Measurements from ENCODE around the gene PRRT4. TPM values are rescaled to one million over a fixed set of nuclear protein-coding genes. Genes with fewer than 3 reads are reported as not detected.

PRRT4 gene
- polyA plus RNA-seq, result 0.73 TPM
- long read RNA-seq, donor 1, result 0 reads
- long read RNA-seq, donor 2, result 0 reads
- long read RNA-seq, donor 3, result 0 reads
- long read RNA-seq, donor 4, result 0 reads
- long read RNA-seq, donor 5, result 0 reads
- long read RNA-seq, donor 6, result 0 reads
- long read RNA-seq, donor 7, result 0 reads
- long read RNA-seq, donor 8, result 0 reads
- long read RNA-seq, donor 9, partial matches to known transcripts, result 0 of 1 reads
- long read RNA-seq, donor 9, other reads (novel, unspliced or antisense), result 0 of 1 reads
- long read RNA-seq, donor 10, result 0 reads
- long read RNA-seq, donor 11, result 0 reads

- Histone ChIP-seq H3K27ac (ENCODE audit: low read length) (no peak within 1 kb of the TSS), H3K9me3 (ENCODE audit: control insufficient read depth, low read depth, low read length) (no peaks in the 10 kb centered on the region), H3K4me3 (ENCODE audit: low read length) (peak within 1 kb of the TSS; percentile 39), H3K27me3 (ENCODE audit: control insufficient read depth, insufficient read depth, low read length) (peaks cover 72% of the 10 kb centered on the region), H3K36me3 (ENCODE audit: control insufficient read depth, insufficient read depth, low read length) (no peaks in the 10 kb centered on the region), H3K4me1 (ENCODE audit: control insufficient read depth, insufficient read depth, low read length) (peaks cover 6% of the 10 kb centered on the region)
- peak in 1 of 2 donors; percentile 45 for DNase-seq
- WGBS (ENCODE audit: insufficient coverage, low lambda C conversion rate), result no CpG with 5 or more reads among the region's 88 CpGs
Measured at GRCh38 chr7:128361411-128362379, at the start of gene PRRT4. PRRT4 (minus strand) TSS chr7:128361690.

DNA sequence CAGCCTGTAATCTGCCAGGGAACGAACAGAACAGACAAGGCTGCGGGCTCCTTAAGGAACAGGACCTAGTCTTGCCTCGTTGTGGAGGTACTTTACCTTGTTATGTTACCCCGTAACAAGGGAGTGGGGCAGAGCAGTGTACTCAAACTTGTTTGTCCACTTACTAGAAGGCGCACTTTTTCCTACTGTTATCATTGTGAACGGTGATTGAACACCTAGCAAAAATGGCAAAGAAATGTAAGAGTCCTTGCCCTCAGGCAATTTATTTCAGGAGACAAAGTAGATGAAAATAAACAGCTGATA is 48.9 kb upstream of the PRRT4 start:
- H3K9me3 ChIP-seq (ENCODE audit: control insufficient read depth, low read depth, low read length), result no peaks in the 10 kb centered on the region
- peak in 1 of 2 donors; percentile 37 for DNase-seq
- peaks cover 9% of the 10 kb centered on the region for H3K4me1 ChIP-seq (ENCODE audit: control insufficient read depth, insufficient read depth, low read length)
- peak overlapping the region; percentile 73 for H3K4me3 ChIP-seq (ENCODE audit: low read length)
- no peaks in the 10 kb centered on the region for H3K36me3 ChIP-seq (ENCODE audit: control insufficient read depth, insufficient read depth, low read length)
- H3K27me3 ChIP-seq (ENCODE audit: control insufficient read depth, insufficient read depth, low read length), result peaks cover 21% of the 10 kb centered on the region
- WGBS (ENCODE audit: insufficient coverage, low lambda C conversion rate), result no CpG with 5 or more reads among the region's 6 CpGs
- H3K27ac ChIP-seq (ENCODE audit: low read length), result peak overlapping the region; percentile 57

DNA sequence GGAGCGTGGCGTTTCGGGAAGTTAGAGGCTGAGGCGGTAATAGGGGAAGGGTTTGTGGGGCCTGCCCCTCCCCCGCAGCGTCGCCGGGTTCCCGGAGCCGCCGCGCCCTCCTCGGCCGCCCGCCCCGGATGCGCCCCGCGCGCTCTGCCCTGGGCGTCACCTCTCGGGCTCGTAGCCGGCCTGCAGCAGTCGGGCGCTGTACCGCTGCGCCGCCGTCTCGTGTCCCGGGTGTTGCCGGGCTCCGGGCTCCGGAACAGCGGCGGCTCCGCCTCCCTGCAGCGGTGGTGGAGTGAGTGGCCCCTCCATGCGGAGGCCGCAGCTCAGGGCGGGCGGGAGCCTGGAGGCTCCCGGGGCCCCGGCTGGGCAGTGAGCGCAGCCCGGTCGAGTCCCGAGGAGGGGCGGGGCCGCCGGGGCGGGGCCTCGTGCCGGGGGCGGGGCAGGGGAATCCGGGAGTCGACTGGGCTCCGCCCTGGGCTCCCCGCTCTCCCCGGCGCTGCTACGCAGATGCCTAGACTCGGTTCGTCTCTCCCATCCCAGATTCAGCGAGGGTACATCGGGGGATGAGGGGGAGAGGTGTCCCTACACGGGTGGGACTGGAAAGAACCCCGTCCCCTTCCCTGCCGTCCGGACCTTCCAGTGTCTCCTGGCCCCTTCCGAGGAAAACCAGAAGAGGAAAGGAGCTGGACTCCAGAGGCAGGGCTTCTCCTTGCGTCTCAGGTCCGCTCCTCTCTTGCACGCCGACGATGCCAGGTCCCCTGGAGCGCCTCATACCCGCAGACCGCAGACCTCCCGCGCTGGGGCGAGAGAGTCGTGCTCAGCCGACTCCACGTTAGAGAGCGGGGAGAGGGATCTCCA is 48.3 kb upstream of the PRRT4 start, which contains the start of gene IMPDH1:
Gene IMPDH1 (minus strand): TSS at position 387 of the 855 bp plus-strand sequence. CDS start 81 bp downstream, at position 306.
- Histone ChIP-seq H3K27ac (ENCODE audit: low read length) (peak within 1 kb of the TSS; percentile 57), H3K27me3 (ENCODE audit: control insufficient read depth, insufficient read depth, low read length) (peaks cover 24% of the 10 kb centered on the region), H3K36me3 (ENCODE audit: control insufficient read depth, insufficient read depth, low read length) (no peaks in the 10 kb centered on the region), H3K4me1 (ENCODE audit: control insufficient read depth, insufficient read depth, low read length) (peaks cover 14% of the 10 kb centered on the region), H3K9me3 (ENCODE audit: control insufficient read depth, low read depth, low read length) (no peaks in the 10 kb centered on the region), H3K4me3 (ENCODE audit: low read length) (peak within 1 kb of the TSS; percentile 73)
- peak; percentile 69 to 91 for DNase-seq
- no CpG with 5 or more reads among the region's 87 CpGs for WGBS (ENCODE audit: insufficient coverage, low lambda C conversion rate)

GRCh38 chr7:128408709-128409595 is 47.5 kb upstream of the PRRT4 start:
- DNase-seq, result no peak
- Histone ChIP-seq H3K4me3 (ENCODE audit: low read length) (peak overlapping the region; percentile 47), H3K36me3 (ENCODE audit: control insufficient read depth, insufficient read depth, low read length) (no peaks in the 10 kb centered on the region), H3K4me1 (ENCODE audit: control insufficient read depth, insufficient read depth, low read length) (peaks cover 15% of the 10 kb centered on the region), H3K27me3 (ENCODE audit: control insufficient read depth, insufficient read depth, low read length) (peaks cover 24% of the 10 kb centered on the region), H3K27ac (ENCODE audit: low read length) (no peak overlapping the region), H3K9me3 (ENCODE audit: control insufficient read depth, low read depth, low read length) (no peaks in the 10 kb centered on the region)
- WGBS (ENCODE audit: insufficient coverage, low lambda C conversion rate), result no CpG with 5 or more reads among the region's 25 CpGs

GRCh38 chr7:128407751-128408708 is 46.5 kb upstream of the PRRT4 start:
- no peaks in the 10 kb centered on the region for H3K36me3 ChIP-seq (ENCODE audit: control insufficient read depth, insufficient read depth, low read length)
- no peak overlapping the region for H3K4me3 ChIP-seq (ENCODE audit: low read length)
- H3K4me1 ChIP-seq (ENCODE audit: control insufficient read depth, insufficient read depth, low read length), result peaks cover 15% of the 10 kb centered on the region
- peaks cover 24% of the 10 kb centered on the region for H3K27me3 ChIP-seq (ENCODE audit: control insufficient read depth, insufficient read depth, low read length)
- WGBS (ENCODE audit: insufficient coverage, low lambda C conversion rate), result no CpG with 5 or more reads among the region's 11 CpGs
- H3K9me3 ChIP-seq (ENCODE audit: control insufficient read depth, low read depth, low read length), result no peaks in the 10 kb centered on the region
- DNase-seq, result no peak
- no peak overlapping the region for H3K27ac ChIP-seq (ENCODE audit: low read length)

- H3K4me3 ChIP-seq (ENCODE audit: low read length), result no peak overlapping the region
- H3K36me3 ChIP-seq (ENCODE audit: control insufficient read depth, insufficient read depth, low read length), result peaks cover 2% of the 10 kb centered on the region
- H3K27me3 ChIP-seq (ENCODE audit: control insufficient read depth, insufficient read depth, low read length), result peaks cover 24% of the 10 kb centered on the region
- WGBS (ENCODE audit: insufficient coverage, low lambda C conversion rate), result no CpG with 5 or more reads among the region's 7 CpGs
- DNase-seq, result no peak
- peaks cover 15% of the 10 kb centered on the region for H3K4me1 ChIP-seq (ENCODE audit: control insufficient read depth, insufficient read depth, low read length)
- no peaks in the 10 kb centered on the region for H3K9me3 ChIP-seq (ENCODE audit: control insufficient read depth, low read depth, low read length)
- H3K27ac ChIP-seq (ENCODE audit: low read length), result no peak overlapping the region
Measured at GRCh38 chr7:128407233-128407589, 45.7 kb upstream of the PRRT4 start.

- Histone ChIP-seq H3K36me3 (ENCODE audit: control insufficient read depth, insufficient read depth, low read length) (peaks cover 2% of the 10 kb centered on the region), H3K4me1 (ENCODE audit: control insufficient read depth, insufficient read depth, low read length) (peaks cover 15% of the 10 kb centered on the region), H3K4me3 (ENCODE audit: low read length) (no peak overlapping the region), H3K9me3 (ENCODE audit: control insufficient read depth, low read depth, low read length) (no peaks in the 10 kb centered on the region), H3K27me3 (ENCODE audit: control insufficient read depth, insufficient read depth, low read length) (peaks cover 24% of the 10 kb centered on the region), H3K27ac (ENCODE audit: low read length) (no peak overlapping the region)
- peak in 1 of 2 donors; percentile 54 for DNase-seq
- no CpG with 5 or more reads among the region's 17 CpGs for WGBS (ENCODE audit: insufficient coverage, low lambda C conversion rate)
Measured at GRCh38 chr7:128406314-128407232, 45.1 kb upstream of the PRRT4 start.
